MV-4-11 (cell line): ENCODE measurements around the gene GAS2.

Experiments used
- DNase-seq: peaks from one replicate; lab custom pipeline; 2025; lab: John Stamatoyannopoulos, UW

Gene GAS2

DNA sequence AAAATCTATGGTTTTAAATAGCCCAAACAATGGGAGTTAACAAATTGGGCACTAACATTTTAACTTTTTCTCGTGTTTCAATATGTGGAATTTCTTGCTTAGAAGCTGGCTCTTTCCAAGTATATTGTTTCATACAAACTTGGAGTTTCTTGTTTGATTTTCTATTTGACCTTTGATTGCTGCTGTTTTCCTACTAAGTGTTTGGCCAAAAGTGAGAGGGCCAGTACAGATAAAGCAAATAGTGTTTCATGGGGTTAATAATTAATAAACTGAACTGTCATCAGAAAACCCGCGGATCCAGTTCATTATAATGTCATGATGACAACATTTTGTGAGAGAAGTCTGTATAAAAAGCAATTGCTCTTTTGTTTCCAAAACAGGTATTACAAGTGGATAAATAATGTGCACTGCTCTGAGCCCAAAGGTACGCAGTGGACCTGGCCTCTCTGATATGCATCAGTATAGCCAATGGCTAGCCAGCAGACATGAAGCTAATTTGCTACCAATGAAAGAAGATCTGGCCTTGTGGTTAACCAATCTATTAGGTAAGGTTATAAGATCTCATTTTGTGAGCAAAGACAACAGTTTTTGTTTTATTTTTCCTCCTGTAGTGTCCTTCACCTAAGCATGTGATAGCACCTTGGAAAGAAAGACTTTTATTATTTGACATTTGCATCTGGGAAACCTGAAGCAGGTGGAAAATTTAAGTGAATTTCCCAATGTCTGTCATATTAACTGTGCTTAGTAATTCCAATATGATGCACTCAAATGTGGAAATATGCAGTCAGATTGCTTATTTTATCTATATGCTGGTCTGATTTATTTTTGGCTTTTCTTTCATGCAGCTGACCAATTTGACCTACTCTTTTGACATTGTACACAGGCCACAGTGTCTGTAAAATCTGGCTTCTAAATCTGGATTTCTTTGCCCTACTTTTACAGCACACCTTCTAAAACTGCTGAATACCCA, 8.3 kb downstream of the GAS2 start:
- no peak for DNase-seq

DNA sequence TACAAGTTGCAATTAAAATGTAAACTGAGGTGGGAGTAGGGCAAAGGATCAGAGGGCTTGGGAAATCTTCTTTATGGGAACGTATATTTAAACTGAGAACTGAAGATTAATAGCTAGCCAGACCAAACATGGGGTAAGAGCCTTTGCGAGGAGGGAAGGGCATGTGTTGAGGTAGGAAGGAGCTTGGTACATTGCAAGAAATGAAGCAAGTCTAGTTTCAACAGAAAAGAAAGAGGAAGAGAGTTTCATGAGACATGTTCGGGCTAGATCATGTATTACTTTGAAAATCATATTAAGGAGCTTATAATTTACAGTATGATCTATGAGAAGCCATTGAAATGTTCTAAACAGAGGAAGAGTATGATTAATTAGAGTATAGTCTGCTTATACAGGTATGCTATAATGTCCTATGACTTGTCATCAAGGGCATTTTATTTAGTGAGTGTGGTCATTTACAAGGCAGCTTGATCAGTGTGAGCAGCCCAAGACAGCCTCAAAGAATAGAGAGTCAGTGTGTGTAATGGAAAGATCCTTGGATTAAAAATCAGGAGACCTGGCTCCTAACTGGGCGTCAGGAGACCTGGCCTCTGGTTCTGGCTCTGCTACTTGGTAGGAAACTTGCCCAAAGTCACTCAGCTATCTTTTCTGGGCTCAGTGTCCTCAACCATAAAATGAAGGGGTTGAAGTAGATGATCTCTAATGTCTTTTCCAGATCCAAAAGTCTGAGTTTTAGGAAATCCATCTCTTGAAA, 10.9 kb downstream of the GAS2 start:
- DNase-seq = peak; percentile 78

DNA sequence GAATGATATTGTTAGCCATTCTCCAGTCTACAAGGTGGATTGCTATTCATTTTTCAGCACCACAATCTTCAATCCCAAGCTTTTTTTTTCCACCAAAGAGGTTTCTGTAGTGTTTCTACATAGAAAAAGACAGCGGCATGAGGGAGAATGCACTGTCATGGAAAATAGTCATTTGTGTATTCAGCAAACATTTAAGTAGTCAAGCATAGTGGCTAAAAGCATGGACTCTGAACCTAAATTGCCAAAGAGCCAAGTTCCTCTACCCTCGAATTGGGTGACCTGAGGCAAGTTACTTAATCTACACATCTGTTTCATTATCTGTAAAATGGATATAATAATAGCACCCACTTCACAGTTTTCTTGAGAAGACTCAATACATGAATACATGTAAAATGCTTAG, 14.2 kb downstream of the GAS2 start:
- DNase-seq = no peak

DNA sequence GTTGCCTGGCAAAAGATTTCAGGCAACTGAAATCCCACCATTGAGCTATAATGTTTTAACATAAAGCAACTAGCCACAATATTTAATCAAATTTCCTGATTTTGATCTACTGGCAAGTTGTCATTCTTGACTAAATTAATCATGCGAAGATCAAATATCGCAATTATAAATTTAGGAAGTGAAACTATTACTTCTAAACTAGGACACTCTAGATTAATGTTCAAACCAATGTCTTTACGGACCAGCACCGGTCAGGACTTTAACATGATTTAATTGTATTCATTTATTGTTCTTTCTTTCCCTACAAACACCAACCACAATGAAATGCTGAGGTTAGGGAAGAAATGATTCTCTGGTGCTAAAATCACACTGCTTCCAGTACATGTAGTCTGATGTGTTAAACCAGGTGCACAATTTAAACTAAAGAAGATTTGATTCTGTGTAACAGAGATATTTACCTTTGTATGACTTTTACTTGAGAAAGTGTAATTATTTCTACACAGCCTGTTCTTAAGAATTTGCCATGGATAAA, 14.9 kb downstream of the GAS2 start:
- DNase-seq = no peak

DNA sequence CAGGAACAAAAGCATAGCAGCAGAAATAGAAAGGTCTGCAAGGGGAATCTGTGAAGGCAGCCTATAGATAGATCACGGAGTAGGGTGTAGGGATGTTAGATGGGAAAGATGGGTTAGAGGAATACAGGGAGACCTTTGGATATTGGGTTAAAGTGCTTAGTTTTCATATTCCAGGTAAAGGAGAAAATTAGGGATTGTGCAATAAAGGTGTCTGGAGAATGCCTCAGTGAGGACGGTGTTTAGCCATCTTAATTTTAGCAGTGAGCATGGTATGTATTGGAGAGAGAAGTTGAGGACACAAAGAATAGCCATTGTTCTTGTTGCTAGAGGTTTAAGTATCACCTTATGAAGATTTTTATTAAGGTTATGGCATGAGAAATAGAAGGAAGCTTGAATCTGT, 17.7 kb downstream of the GAS2 start:
- DNase-seq = no peak

DNA sequence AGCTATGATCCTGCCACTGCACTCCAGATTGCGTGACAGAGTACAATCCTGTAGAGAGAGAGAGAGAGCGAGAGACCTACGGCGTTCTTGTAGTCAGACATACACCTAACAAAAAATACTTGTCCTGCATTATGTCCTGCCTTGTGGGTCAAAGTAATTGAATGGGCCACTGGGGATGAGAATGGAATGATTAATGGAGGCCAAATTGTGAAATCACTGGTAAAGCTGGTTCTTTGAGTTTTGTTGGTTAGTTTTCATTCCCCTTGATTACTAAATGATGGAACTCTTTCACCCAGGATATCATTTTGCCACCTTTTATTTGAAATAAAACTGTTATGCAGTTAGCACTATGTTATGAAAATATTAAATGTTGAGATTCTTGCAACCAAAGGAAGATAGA, 18.7 kb downstream of the GAS2 start:
- no peak for DNase-seq

DNA sequence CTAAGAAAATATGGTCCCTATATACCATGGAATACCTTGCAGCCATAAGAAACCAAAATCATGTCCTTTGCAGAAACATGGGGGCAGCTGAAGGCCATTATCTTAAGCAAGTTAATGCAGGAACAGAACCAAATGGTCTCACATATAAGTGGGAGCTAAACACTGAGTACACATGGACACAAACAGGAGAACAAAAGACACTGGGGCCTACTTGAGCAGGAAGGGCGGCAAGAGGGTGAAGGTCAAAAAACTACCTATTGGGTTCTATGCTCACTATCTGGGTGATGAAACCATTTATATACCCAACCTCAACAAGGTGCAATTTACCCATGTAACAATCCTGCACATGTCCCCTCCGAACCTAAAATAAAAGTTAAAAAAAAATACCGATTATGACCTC, 22.5 kb downstream of the GAS2 start:
- no peak for DNase-seq

DNA sequence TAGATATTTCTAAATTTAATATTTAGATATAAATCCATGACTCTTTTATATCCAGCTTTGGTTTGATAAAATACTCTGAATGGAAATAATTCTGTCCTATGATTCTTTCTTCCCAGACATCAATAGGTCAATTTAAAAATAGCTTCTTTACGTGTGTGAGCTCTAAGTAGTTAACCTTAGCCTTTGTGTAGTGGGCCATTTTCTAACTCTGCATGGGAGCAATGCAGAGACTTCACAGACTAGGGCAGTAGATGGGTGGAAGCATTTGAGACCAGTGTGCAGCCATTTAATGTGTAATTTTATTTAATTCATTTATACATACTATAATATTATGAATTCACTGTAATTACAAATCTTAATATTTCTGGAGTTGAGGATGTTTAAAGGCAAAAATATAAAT, 23.8 kb downstream of the GAS2 start:
- DNase-seq = no peak

DNA sequence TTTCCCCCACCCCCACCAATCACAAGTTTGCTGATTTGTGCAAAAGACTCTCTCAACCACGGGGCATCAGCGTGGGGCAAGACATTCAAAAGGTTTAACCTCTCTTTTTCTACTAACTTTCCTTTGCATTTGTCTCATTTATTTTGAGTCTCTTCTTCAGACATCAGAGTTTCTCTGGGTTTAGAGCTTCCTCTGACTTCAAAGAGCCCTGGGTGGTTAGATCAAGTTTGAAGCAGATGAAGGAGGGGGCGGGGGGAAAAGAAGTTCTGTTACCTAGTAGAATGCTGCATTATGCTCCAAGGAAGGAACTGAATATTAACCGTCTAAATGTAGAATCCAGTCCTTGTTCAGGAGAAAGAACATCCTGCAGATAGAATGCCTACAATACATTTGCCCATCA, 24.5 kb downstream of the GAS2 start:
- no peak for DNase-seq

DNA sequence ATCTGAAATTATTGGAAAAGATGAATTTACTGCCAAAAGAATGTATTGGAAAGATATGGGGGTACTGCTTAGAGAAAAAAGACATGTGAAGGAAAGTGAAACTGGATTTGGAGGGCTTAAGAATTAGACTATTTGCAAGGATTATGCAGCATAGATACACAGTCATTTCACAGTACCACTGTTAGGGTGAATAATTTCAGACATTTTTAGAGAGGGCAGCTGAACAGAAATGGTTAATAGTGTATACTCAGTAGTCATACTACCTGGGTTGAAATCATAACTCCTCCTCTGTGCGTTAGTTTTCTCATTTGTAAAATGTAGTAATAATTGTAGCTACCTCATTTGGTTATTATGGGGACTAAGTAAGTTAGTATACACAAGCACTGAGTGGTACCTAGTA, 33.0 kb downstream of the GAS2 start:
- no peak for DNase-seq

DNA sequence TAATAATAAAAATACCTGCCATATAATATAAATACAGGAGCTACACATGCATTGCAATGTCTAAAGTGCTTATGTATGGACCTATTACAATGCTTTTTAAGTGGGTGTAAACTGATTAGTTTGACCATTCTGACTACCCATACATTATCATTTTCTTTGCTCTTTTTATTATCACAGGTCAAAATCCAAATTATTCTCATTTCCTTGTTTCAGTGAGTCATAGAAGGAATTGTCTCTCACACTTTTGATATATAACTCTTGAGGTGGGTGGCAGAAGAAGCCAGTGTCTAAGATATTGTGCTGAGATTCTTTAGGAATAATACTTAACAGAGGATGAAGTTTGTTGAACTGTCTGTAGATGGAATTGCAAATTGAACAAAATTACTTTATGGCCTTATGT, 35.6 kb downstream of the GAS2 start:
- DNase-seq = no peak

DNA sequence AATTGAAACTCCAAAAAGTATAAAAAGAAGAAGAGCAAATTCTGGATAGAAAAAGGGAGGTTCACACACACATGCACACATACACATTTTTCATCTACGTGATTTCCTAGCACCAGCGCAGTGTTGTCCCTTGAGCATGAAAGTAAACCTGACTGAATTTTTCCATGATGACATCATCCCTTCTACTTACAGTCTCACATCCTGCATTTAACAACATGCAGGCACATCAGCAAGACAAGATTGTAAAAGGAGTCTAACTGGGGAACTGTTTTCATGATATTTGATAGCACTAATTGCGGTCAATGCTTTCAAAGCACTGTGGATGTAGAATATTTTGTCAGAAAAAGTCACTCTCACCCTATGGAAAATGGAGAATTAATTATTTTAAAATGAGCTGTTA, 36.6 kb downstream of the GAS2 start:
- no peak for DNase-seq

DNA sequence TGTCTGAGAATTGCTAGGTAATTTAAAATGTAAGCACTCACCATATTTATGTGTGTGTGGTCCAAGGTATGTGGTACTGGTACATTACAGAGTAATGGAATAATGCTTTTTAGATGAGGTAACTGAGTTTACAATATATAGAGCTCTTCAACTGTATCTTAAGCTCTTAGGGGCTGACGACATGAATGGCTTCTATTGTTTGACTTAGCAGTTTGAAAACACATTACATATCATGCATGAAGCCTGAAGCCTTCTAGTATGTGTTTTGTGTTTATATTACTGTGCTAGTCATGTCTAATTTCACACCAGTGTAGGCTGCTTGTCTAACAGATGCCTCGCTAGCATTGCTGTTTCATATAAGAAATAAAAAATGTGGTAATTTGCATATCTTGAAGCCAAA, 37.2 kb downstream of the GAS2 start:
- no peak for DNase-seq

DNA sequence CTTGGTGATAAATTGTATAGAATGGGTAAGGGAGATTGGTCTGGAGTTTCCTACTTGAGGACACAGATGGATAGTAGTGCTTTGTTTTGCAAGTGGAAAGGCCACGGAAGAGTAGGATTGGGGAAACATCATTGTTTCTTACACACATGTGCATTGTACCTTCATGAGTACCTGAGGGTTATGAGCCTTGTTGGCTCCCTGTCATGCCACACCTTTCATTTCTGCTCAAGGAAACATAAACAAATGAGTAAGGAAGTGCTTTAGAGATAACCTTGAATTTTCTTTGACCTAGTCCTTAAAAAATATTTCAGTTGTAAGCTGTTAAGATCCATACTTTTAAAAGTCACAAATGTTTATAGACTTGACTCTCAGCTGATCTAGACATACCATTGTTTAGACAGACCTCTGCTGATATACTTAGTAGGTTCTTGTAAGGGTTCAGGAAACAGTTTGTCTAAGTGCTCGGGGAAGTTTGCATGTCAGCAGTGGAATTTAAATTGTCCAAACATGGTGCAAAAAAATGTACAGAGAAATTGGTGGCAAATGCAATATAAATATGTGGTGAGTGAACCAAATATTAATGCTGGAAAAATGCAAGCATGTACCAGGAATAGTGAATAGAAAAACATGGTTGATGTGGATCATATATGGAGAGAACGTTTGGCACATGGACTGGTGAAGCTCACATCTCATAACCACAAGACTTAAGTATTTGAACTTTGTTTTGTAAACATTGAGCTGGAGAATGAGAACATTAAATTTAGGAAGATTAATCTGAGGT, 40.9 kb downstream of the GAS2 start:
- no peak for DNase-seq

DNA sequence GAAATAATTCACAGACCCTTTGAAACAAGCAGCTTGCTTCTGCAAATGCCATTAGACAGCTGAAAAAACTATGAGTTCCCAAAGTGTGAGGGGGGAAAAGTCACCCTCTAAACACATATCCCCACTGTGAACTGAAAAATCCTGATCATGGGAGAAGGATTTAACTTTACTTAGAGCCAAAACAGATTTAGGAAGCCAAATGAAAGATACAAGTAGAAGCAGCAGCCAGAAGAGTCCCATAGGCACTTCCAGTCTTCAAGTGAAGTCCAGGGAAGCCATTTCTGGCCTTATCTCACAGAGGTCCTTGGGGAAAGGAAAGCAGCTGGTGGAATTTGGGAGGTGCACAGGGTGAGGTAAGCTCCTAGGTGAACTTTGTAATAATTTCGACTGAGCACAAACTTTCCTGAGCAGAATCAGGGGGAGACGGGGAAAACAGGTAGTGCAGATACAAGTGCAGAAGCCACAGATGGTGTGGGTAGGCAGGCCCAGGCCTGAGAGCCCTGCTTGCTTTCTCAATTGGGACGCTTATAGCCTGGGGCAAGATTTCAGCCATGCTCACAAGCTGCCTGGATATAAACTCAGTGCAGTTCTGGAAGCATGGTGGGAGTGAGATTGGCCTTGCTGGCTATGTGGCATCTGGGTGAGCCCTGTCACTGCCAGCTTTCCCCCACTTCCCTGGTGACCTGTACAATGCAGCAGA, 44.8 kb downstream of the GAS2 start:
- no peak for DNase-seq

DNA sequence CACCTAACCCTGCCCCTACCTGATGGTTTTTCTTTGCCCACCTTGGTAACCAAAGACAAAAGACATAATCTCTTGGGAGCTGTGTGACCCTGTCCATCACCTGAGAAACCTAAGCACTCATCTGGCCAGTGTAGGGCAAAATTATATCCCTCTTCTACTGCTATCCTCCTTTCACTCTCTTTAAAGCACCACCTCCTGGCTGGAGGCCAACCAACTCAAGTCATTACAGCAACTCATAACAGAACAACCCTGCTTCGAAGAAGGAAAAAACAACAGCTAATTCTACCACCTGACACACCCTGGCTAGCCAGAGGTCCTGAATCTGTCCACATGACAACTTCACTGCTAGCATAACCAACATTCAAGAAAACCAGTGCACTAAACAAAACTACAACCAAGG, 45.5 kb downstream of the GAS2 start:
- DNase-seq = no peak

DNA sequence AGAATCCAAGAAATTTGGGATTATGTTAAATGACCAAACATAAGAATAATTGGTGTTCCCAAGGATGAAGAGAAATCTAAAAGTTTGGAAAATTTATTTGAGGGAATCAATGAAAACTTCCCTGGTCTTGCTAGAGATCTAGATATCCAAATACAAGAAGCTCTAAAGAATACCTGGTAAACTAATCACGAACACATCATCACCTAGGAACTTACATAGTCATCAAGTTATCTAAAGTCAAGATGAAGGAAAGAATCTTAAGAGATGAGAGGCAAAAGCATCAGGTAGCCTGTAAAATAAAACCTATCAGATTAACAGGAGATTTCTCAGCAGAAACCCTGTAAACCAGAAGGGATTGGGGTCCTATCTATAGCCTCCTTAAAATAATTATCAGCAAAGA, 46.9 kb downstream of the GAS2 start:
- no peak for DNase-seq

DNA sequence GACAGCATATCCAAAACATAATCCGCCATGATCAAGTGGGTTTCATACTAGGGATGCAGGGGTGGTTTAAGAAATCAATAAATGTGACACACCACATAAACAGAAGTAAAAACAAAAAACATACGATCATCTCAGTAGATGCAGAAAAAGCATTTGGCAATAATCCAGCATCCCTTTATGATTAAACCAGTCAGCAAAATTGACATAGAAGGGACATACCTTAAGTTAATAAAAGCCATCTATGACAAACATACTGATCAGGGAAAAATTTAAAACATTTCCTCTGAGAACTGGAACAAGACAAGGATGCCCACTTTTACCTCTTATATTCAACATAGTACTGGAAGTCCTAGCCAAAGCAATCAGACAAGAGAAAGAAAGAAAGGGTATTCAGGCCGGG, 49.6 kb downstream of the GAS2 start:
- no peak for DNase-seq

DNA sequence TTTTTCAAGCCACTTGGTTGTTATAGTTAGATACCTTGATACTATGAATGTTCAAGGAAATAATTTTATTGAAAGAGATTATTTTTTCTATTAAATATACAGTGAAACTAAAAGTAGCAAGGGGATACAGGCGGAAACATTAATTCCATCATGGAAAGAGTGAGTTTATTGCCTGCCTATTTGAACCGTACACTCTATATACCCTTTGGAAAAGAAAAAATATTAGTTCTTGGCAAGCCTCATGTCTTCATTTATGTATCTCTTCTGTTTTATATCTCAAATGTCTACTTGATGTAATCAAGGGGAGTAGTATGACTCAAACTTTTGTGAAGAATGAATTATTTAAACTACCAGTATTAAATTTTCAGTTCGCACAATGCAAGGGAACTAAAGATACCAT, 54.0 kb downstream of the GAS2 start:
- no peak for DNase-seq

DNA sequence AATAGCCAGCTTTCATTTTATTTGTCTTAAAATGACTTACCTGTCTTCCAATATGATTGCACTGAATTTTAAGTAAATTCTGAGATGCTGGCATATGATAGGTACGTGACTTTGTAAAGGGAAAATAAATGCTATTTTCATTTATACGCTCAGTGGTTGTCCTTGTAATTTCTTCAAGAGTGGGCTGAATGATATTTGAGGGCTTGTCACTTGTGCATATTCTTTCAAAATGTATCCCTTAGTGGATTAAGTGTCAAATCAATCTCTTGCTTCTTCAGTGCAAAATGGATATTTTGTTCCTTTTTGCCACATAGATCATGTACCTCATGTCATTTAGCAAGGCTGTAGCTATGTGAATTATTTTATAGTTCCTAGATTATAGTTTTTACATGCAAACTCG, 56.9 kb downstream of the GAS2 start:
- DNase-seq = no peak

DNA sequence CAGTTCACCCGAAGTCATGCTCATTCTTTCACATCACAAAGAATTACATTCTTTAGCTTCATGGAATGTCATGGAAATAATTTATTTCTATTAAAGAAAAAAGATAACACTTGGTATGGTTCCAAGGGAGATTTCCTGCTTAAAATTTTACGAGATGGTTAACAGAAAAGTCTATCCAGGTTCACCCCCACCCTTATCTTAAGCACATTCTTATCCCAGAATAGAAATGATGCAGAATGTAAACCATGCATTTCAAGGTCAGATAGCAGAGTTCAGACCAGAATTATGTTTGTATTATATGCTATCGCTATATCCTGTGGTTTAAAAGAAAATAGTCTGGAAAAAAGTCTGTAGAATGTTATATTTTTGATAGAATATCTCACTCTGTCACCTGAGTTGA, 58.7 kb downstream of the GAS2 start:
- no peak for DNase-seq
